ENCODE measurements around the gene USP50. TPM values are rescaled to one million over a fixed set of nuclear protein-coding genes. Genes with fewer than 3 reads are reported as not detected.

The USP50 gene
- total and polyA plus RNA-seq, 2 donors (not counting 3 experiments of a cell fraction or from before 2014, with no cell fraction given) = not detected

GRCh38 chr15:50485389-50485788 is 61.1 kb downstream of the USP50 start:
- Histone ChIP-seq H3K79me2 (ENCODE audit: control insufficient read depth, insufficient read depth, low read length) (no peaks in the 10 kb centered on the region), H3K4me2 (ENCODE audit: insufficient read depth, low read length) (no peak overlapping the region), H3K9ac (replicated peaks; ENCODE audit: extremely low read depth, insufficient read depth, low read length) (no peak overlapping the region), H3K9me1 (replicated peaks; ENCODE audit: control insufficient read depth, extremely low read depth, insufficient read depth, low read length) (no peaks in the 10 kb centered on the region), H3K9me3 (replicated peaks; ENCODE audit: control insufficient read depth, insufficient read depth, low read length) (no peaks in the 10 kb centered on the region), H3K4me1 (ENCODE audit: control insufficient read depth, extremely low read depth, insufficient read depth, low read length) (no peaks in the 10 kb centered on the region), H3K36me3 (ENCODE audit: control insufficient read depth in 2 of 2, extremely low read depth in 1 of 2, insufficient read depth in 2 of 2, low read length in 2 of 2) (peaks cover 0 to 22% of the 10 kb centered on the region in 2 experiments), H3K4me3 (replicated peaks in 1 of 3; ENCODE audit: insufficient read depth in 1 of 3, low read depth in 1 of 3, low read length in 3 of 3) (no peak overlapping the region), H3K27ac (ENCODE audit: insufficient read depth, low read depth, low read length) (no peak overlapping the region), H4K20me1 (replicated peaks; ENCODE audit: control insufficient read depth, extremely low read depth, insufficient read depth, low read length) (no peaks in the 10 kb centered on the region), H2AFZ (ENCODE audit: low read depth, low read length) (no peak overlapping the region), H3K27me3 (ENCODE audit: control insufficient read depth in 2 of 2, insufficient read depth in 2 of 2, low read length in 2 of 2) (no peaks in the 10 kb centered on the region)
- no peak for TF ChIP-seq JUN (IDR thresholded peaks at IDR 0.05; ENCODE audit: borderline replicate concordance, insufficient read depth, insufficient read length, low read depth)
- no peak for TF ChIP-seq FOS (IDR thresholded peaks at IDR 0.05; ENCODE audit: borderline replicate concordance, insufficient read depth, low read length)
- TF ChIP-seq MYC (IDR thresholded peaks at IDR 0.05; ENCODE audit: low read depth, low read length) = no peak
- no peak for TF ChIP-seq CTCF (IDR thresholded peaks at IDR 0.05; ENCODE audit: extremely low read depth in 1 of 2, insufficient read depth in 1 of 2, low read depth in 1 of 2, low read length in 2 of 2)
- no peak for TF ChIP-seq MAX (IDR thresholded peaks at IDR 0.05; ENCODE audit: insufficient read depth, insufficient read length)
- intact Hi-C loops (cut with micrococcal nuclease) = no loop called here
- no peak for FAIRE-seq
- no TSS peak for BruUV-seq (replicated peaks)
- DNase-seq (ENCODE audit: low read depth, low spot score) = no peak
- CTCF ChIA-PET = no interaction called here
- dilution Hi-C loops (cut with MboI; ENCODE audit: extremely low pct_ligation_motif_present, low sequenced_read_pairs) = no loop called here
- POLR2A ChIA-PET = interaction anchor here (0.6 kb wide), 1 partner anchor 121 kb away, joined by 3 read pairs; no protein-coding TSS in a partner anchor

GRCh38 chr15:50484781-50485180 is 61.7 kb downstream of the USP50 start:
- no peak overlapping the region for H3K4me2 ChIP-seq (ENCODE audit: insufficient read depth, low read length)
- no peak overlapping the region for H3K27ac ChIP-seq (ENCODE audit: insufficient read depth, low read depth, low read length)
- dilution Hi-C loops (cut with MboI; ENCODE audit: extremely low pct_ligation_motif_present, low sequenced_read_pairs) (no loop called here), intact Hi-C loops (cut with micrococcal nuclease) (no loop called here)
- POLR2A ChIA-PET = interaction anchor here (0.6 kb wide), 1 partner anchor 121 kb away, joined by 3 read pairs; no protein-coding TSS in a partner anchor
- no peaks in the 10 kb centered on the region for H3K4me1 ChIP-seq (ENCODE audit: control insufficient read depth, extremely low read depth, insufficient read depth, low read length)
- TF ChIP-seq EZH2 (IDR thresholded peaks at IDR 0.05; ENCODE audit: borderline replicate concordance, low read depth, low read length, severe bottlenecking) = no peak
- CTCF ChIA-PET = no interaction called here
- no peak for FAIRE-seq
- no peak overlapping the region for H2AFZ ChIP-seq (ENCODE audit: low read depth, low read length)
- H3K27me3 ChIP-seq (ENCODE audit: control insufficient read depth in 2 of 2, insufficient read depth in 2 of 2, low read length in 2 of 2) = no peaks in the 10 kb centered on the region
- H3K9me3 ChIP-seq (replicated peaks; ENCODE audit: control insufficient read depth, insufficient read depth, low read length) = no peaks in the 10 kb centered on the region
- H3K9ac ChIP-seq (replicated peaks; ENCODE audit: extremely low read depth, insufficient read depth, low read length) = no peak overlapping the region
- H4K20me1 ChIP-seq (replicated peaks; ENCODE audit: control insufficient read depth, extremely low read depth, insufficient read depth, low read length) = no peaks in the 10 kb centered on the region
- no peaks in the 10 kb centered on the region for H3K9me1 ChIP-seq (replicated peaks; ENCODE audit: control insufficient read depth, extremely low read depth, insufficient read depth, low read length)
- no peak for DNase-seq (ENCODE audit: low read depth, low spot score)
- H3K79me2 ChIP-seq (ENCODE audit: control insufficient read depth, insufficient read depth, low read length) = no peaks in the 10 kb centered on the region
- H3K4me3 ChIP-seq (replicated peaks in 1 of 3; ENCODE audit: insufficient read depth in 1 of 3, low read depth in 1 of 3, low read length in 3 of 3) = no peak overlapping the region
- H3K36me3 ChIP-seq (ENCODE audit: control insufficient read depth in 2 of 2, extremely low read depth in 1 of 2, insufficient read depth in 2 of 2, low read length in 2 of 2) = peaks cover 0 to 17% of the 10 kb centered on the region in 2 experiments
- BruUV-seq (replicated peaks) = no TSS peak
